Adrenal gland (tissue), 5 donors: ENCODE measurements around the gene KDM2A.
"Not testable (repeated sequence)": the region's sequence is repeated elsewhere in the genome, so short reads cannot be mapped to it uniquely, and the experiment has no call there.

Experiments
- CTCF ChIP-seq, 6 experiments: fragments of 450-650 bp in 4 of 6; fragments of 200-600 bp in 2 of 6; sonication (generic) in 1 of 6; IDR thresholded peaks; 1 replicate in 5 of 6; 2 replicates in 1 of 6; pipeline versions ENCODE4 v1.5.1 to v1.8.0; 2016 to 2021; ENCODE audit warnings: antibody characterized with exemption in 6 of 6, mild to moderate bottlenecking in 2 of 6, moderate library complexity in 1 of 6
- POLR2A ChIP-seq, 2 donors: fragments of 450-650 bp; IDR thresholded peaks; one replicate each; pipeline ENCODE4 v1.6.1; 2017; ENCODE audit warnings: antibody characterized with exemption in 2 of 2, mild to moderate bottlenecking in 2 of 2, moderate library complexity in 1 of 2
- donor health status: DM: no; HTN: no; CAD: no.

- TF ChIP-seq CTCF, POLR2A (IDR thresholded peaks at IDR 0.05): not testable (repeated sequence)
Measured at GRCh38 chr11:67123801-67124200, 4.7 kb downstream of the KDM2A start.
